ENCODE results near the gene ESD. TPM values are rescaled to one million over a fixed set of nuclear protein-coding genes. Genes with fewer than 3 reads are reported as not detected.

Gene ESD
- total and polyA plus RNA-seq, 2 of the 13 experiments (the other 11 are each of a cell fraction or from before 2014, with no cell fraction given): 118 to 147 TPM

- TF ChIP-seq ZNF619 (CRISPR knock-in tag; IDR thresholded peaks at IDR 0.05): 0 out of 2 replicates have a peak, but pooled peaks have one; percentile 31
- no peak; the same call in 1 of the 2 replicates for TF ChIP-seq ZNF33B (CRISPR knock-in tag; IDR thresholded peaks at IDR 0.05)
- TF ChIP-seq ZNF563 (CRISPR knock-in tag; IDR thresholded peaks at IDR 0.05): peak; percentile 83; the same call in 1 of the 2 replicates
- peak; percentile 55; the same call in 1 of the 2 replicates for TF ChIP-seq NFRKB (IDR thresholded peaks at IDR 0.05)
- TF ChIP-seq, protein P1, sequence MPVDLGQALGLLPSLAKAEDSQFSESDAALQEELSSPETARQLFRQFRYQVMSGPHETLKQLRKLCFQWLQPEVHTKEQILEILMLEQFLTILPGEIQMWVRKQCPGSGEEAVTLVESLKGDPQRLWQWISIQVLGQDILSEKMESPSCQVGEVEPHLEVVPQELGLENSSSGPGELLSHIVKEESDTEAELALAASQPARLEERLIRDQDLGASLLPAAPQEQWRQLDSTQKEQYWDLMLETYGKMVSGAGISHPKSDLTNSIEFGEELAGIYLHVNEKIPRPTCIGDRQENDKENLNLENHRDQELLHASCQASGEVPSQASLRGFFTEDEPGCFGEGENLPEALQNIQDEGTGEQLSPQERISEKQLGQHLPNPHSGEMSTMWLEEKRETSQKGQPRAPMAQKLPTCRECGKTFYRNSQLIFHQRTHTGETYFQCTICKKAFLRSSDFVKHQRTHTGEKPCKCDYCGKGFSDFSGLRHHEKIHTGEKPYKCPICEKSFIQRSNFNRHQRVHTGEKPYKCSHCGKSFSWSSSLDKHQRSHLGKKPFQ (CRISPR knock-in tag; IDR thresholded peaks at IDR 0.05; ENCODE audit: insufficient replicate concordance): no peak
- TF ChIP-seq ZNF354B (CRISPR knock-in tag; IDR thresholded peaks at IDR 0.05): no peak
- TF ChIP-seq, protein P2, sequence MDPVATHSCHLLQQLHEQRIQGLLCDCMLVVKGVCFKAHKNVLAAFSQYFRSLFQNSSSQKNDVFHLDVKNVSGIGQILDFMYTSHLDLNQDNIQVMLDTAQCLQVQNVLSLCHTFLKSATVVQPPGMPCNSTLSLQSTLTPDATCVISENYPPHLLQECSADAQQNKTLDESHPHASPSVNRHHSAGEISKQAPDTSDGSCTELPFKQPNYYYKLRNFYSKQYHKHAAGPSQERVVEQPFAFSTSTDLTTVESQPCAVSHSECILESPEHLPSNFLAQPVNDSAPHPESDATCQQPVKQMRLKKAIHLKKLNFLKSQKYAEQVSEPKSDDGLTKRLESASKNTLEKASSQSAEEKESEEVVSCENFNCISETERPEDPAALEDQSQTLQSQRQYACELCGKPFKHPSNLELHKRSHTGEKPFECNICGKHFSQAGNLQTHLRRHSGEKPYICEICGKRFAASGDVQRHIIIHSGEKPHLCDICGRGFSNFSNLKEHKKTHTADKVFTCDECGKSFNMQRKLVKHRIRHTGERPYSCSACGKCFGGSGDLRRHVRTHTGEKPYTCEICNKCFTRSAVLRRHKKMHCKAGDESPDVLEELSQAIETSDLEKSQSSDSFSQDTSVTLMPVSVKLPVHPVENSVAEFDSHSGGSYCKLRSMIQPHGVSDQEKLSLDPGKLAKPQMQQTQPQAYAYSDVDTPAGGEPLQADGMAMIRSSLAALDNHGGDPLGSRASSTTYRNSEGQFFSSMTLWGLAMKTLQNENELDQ (CRISPR knock-in tag; IDR thresholded peaks at IDR 0.05; ENCODE audit: borderline replicate concordance): no peak
- no peak for TF ChIP-seq SMAD9 (CRISPR knock-in tag; IDR thresholded peaks at IDR 0.05)
- TF ChIP-seq ZNF326 (CRISPR knock-in tag; IDR thresholded peaks at IDR 0.05; ENCODE audit: borderline replicate concordance): no peak
- TF ChIP-seq, protein P3, sequence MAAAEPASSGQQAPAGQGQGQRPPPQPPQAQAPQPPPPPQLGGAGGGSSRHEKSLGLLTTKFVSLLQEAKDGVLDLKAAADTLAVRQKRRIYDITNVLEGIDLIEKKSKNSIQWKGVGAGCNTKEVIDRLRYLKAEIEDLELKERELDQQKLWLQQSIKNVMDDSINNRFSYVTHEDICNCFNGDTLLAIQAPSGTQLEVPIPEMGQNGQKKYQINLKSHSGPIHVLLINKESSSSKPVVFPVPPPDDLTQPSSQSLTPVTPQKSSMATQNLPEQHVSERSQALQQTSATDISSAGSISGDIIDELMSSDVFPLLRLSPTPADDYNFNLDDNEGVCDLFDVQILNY (CRISPR knock-in tag; conservative IDR thresholded peaks at IDR 0.05): no peak
- TF ChIP-seq ZNF800 (CRISPR knock-in tag; IDR thresholded peaks at IDR 0.05): peak; percentile 43; the same call in 1 of the 2 replicates
- no peak for TF ChIP-seq PHB2 (IDR thresholded peaks at IDR 0.05; ENCODE audit: partially characterized antibody)
- TF ChIP-seq AKAP8 (CRISPR knock-in tag; IDR thresholded peaks at IDR 0.05): no peak
- TF ChIP-seq IKZF4 (CRISPR knock-in tag; IDR thresholded peaks at IDR 0.05; ENCODE audit: borderline replicate concordance, low read depth, not compliant biosample characterization): peak; percentile 76
- TF ChIP-seq XBP1 (CRISPR knock-in tag; IDR thresholded peaks at IDR 0.05): no peak
- TF ChIP-seq ZNF557 (CRISPR knock-in tag; IDR thresholded peaks at IDR 0.05): peak; percentile 44; the same call in 1 of the 2 replicates
- TF ChIP-seq EHMT2 (IDR thresholded peaks at IDR 0.05; ENCODE audit: borderline replicate concordance, low read depth, low read length): no peak
Measured at GRCh38 chr13:46796515-46797474, at the start of gene ESD (continued).
